ENCODE measurements around the gene ALCAM. TPM values are rescaled to one million over a fixed set of nuclear protein-coding genes. Genes with fewer than 3 reads are reported as not detected.

ALCAM gene
- polyA plus RNA-seq, 1 experiment: 275 TPM

GRCh38 chr3:105538483-105538882 is 171.8 kb downstream of the ALCAM start:
- ChIA-PET POLR2A (no interaction called here), CTCF (no interaction called here)
- no peak for TF ChIP-seq CTCF (IDR thresholded peaks at IDR 0.05; ENCODE audit: low read depth, low read length)
- no peak overlapping the region for H3K27ac ChIP-seq (ENCODE audit: low read depth, low read length)
- DNase-seq (ENCODE audit: low read depth, low spot score): no peak
- no peak overlapping the region for H3K4me3 ChIP-seq (ENCODE audit: low read depth, low read length)
- H3K9me3 ChIP-seq (ENCODE audit: control insufficient read depth, insufficient read depth, low read length): no peaks in the 10 kb centered on the region
- H3K27me3 ChIP-seq (ENCODE audit: control insufficient read depth, insufficient read depth, low read length): no peaks in the 10 kb centered on the region

- Histone ChIP-seq H3K9me3 (ENCODE audit: control insufficient read depth, insufficient read depth, low read length) (no peaks in the 10 kb centered on the region), H3K27me3 (ENCODE audit: control insufficient read depth, insufficient read depth, low read length) (no peaks in the 10 kb centered on the region), H3K27ac (ENCODE audit: low read depth, low read length) (no peak overlapping the region), H3K4me3 (ENCODE audit: low read depth, low read length) (no peak overlapping the region)
- no peak for DNase-seq (ENCODE audit: low read depth, low spot score)
- no peak for TF ChIP-seq CTCF (IDR thresholded peaks at IDR 0.05; ENCODE audit: low read depth, low read length)
- ChIA-PET CTCF (no interaction called here), POLR2A (no interaction called here)
Measured at GRCh38 chr3:105539897-105540296, 173.2 kb downstream of the ALCAM start.

GRCh38 chr3:105542282-105543019 is 175.7 kb downstream of the ALCAM start:
- no peaks in the 10 kb centered on the region for H3K27me3 ChIP-seq (ENCODE audit: control insufficient read depth, insufficient read depth, low read length)
- CTCF ChIA-PET: no interaction called here
- POLR2A ChIA-PET: no interaction called here
- no peak for TF ChIP-seq CTCF (IDR thresholded peaks at IDR 0.05; ENCODE audit: low read depth, low read length)
- H3K27ac ChIP-seq (ENCODE audit: low read depth, low read length): no peak overlapping the region
- no peaks in the 10 kb centered on the region for H3K9me3 ChIP-seq (ENCODE audit: control insufficient read depth, insufficient read depth, low read length)
- H3K4me3 ChIP-seq (ENCODE audit: low read depth, low read length): no peak overlapping the region
- no peak for DNase-seq (ENCODE audit: low read depth, low spot score)

GRCh38 chr3:105545051-105545450 is 178.3 kb downstream of the ALCAM start:
- H3K27ac ChIP-seq (ENCODE audit: low read depth, low read length): no peak overlapping the region
- DNase-seq (ENCODE audit: low read depth, low spot score): no peak
- no peaks in the 10 kb centered on the region for H3K9me3 ChIP-seq (ENCODE audit: control insufficient read depth, insufficient read depth, low read length)
- ChIA-PET POLR2A (no interaction called here), CTCF (interaction anchor here (0.5 to 1.0 kb wide), 2 partner anchors 27 to 1478 kb away, joined by 3 read pairs; no protein-coding TSS in a partner anchor)
- no peak overlapping the region for H3K4me3 ChIP-seq (ENCODE audit: low read depth, low read length)
- TF ChIP-seq CTCF (IDR thresholded peaks at IDR 0.05; ENCODE audit: low read depth, low read length): no peak
- H3K27me3 ChIP-seq (ENCODE audit: control insufficient read depth, insufficient read depth, low read length): no peaks in the 10 kb centered on the region

- no peak overlapping the region for H3K4me3 ChIP-seq (ENCODE audit: low read depth, low read length)
- CTCF ChIA-PET: no interaction called here
- no peaks in the 10 kb centered on the region for H3K9me3 ChIP-seq (ENCODE audit: control insufficient read depth, insufficient read depth, low read length)
- DNase-seq (ENCODE audit: low read depth, low spot score): no peak
- TF ChIP-seq CTCF (IDR thresholded peaks at IDR 0.05; ENCODE audit: low read depth, low read length): no peak
- H3K27me3 ChIP-seq (ENCODE audit: control insufficient read depth, insufficient read depth, low read length): no peaks in the 10 kb centered on the region
- no peak overlapping the region for H3K27ac ChIP-seq (ENCODE audit: low read depth, low read length)
- POLR2A ChIA-PET: interaction anchor here (1.1 kb wide), 1 partner anchor 41 kb away, joined by 3 read pairs; no protein-coding TSS in a partner anchor
Measured at GRCh38 chr3:105553851-105554250, 187.1 kb downstream of the ALCAM start.
